Activated naive CD4-positive, alpha-beta T cell treated with anti-CD3 and anti-CD28 coated beads for 36 hours (primary cell): Measurements from ENCODE around the gene GIT2. TPM values are rescaled to one million over a fixed set of nuclear protein-coding genes. Genes with fewer than 3 reads are reported as not detected.

Experiments used
- CTCF ChIA-PET: fragments of 350-600 bp; sonication (Branson Sonifier 250); formaldehyde crosslinking; loops from one replicate; lab custom pipeline; 2021; ENCODE audit warnings: antibody characterized with exemption; lab: Charles Lee
- DNase-seq: peaks from one replicate; pipeline ENCODE4 v3.0.0-alpha.2; 2020
- H3K27ac Mint-ChIP-seq: one replicate; pipeline ENCODE4 v1.8.0; 2021; ENCODE audit warnings: mild to moderate bottlenecking, mixed read lengths
- H3K27me3 Mint-ChIP-seq: one replicate; pipeline ENCODE4 v1.8.0; 2021; ENCODE audit warnings: low read depth, mixed read lengths
- H3K36me3 Mint-ChIP-seq: one replicate; pipeline ENCODE4 v1.8.0; 2021; ENCODE audit warnings: low read depth, mixed read lengths
- H3K4me1 Mint-ChIP-seq: one replicate; pipeline ENCODE4 v1.8.0; 2021; ENCODE audit warnings: low read depth, mixed read lengths
- H3K4me3 Mint-ChIP-seq: one replicate; pipeline ENCODE4 v1.8.0; 2021; ENCODE audit warnings: mild to moderate bottlenecking, moderate library complexity, mixed read lengths
- H3K9me3 Mint-ChIP-seq: one replicate; pipeline ENCODE4 v1.8.0; 2021; ENCODE audit warnings: mixed read lengths
- intact Hi-C: fragments of 100-400 bp; cut with micrococcal nuclease; formaldehyde crosslinking; loops from one replicate; pipeline ENCODE4 v1.15.1; 2023
- total RNA-seq, 2 experiments: library from RNA; stranded (reverse); gene quantifications; one replicate each; pipeline ENCODE4 v1.2.3, GENCODE V29; 2021

The GIT2 gene
- total RNA-seq = 10 to 100 TPM; 40.2 to 41.6 TPM

DNA sequence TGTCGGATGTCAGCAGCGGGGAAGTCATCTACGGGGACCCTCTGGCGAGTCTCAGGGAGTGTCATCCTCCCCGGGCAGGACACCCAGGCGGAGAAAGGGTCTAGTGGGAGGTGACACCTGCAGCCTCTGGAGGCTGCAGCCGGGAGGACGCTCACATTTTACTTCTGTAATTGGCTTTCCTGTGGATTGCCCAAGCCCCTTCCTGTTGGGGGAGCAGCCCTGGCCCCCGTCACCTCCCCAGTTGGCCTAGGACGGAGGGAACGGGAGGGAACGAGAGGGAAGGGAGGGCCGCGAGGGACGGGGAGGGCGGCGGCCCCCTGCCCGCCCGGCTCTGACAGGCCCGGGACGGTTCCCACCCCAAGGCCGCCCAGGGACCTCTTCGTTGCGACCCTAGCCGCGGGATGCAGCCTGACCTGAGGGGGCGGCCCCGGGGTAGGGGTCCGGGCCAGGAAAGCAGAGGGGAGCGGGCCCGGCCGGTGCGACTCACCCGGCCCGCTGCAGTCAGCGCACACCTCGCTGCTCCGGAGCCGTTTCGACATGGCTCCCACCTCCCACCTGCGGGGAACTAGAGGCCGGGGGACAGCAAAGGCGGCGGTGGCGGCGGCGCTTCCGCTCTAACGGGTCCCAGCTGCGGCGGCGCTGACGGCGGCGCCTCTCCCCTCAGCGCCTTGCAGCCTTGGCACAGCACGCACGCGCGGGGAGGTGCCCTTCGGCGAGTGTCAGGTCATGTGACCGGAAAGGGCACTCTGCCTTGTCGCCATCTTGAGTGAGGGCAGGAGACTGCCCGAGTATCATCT is at the start of gene GIT2:
Gene GIT2, minus strand, starts transcription at position 683 of the 797 bp plus-strand sequence. Its CDS starts 144 bp downstream, at position 539.
- no peaks in the 10 kb centered on the region for H3K27me3 Mint-ChIP-seq
- intact Hi-C loops = loop anchor here (1.0 to 10.0 kb wide), 6 partner anchors 9 to 1361 kb away; partner anchors contain the start of genes C12orf76, PPP1CC and SELPLG

GRCh38 chr12:110042264-110042663 is 46.1 kb upstream of the GIT2 start:
- Mint-ChIP-seq H3K9me3 (no peaks in the 10 kb centered on the region), H3K4me1 (peaks cover 49% of the 10 kb centered on the region), H3K27ac (no peak overlapping the region), H3K27me3 (no peaks in the 10 kb centered on the region), H3K4me3 (no peak overlapping the region), H3K36me3 (peaks cover 6% of the 10 kb centered on the region)
- intact Hi-C loops = no loop called here
- CTCF ChIA-PET = interaction anchor here (0.7 to 1.5 kb wide), 7 partner anchors 11 to 364 kb away, joined by 3 to 5 read pairs (median 4); no protein-coding TSS in a partner anchor
- DNase-seq = no peak

More for the DNA sequence above, at the start of gene GIT2:
- peak within 1 kb of the TSS; percentile 93 for H3K27ac Mint-ChIP-seq
- peak; percentile 96 for DNase-seq
- no peaks in the 10 kb centered on the region for H3K9me3 Mint-ChIP-seq
- CTCF ChIA-PET = no interaction called here
- peak within 1 kb of the TSS; percentile 94 for H3K4me3 Mint-ChIP-seq
- H3K36me3 Mint-ChIP-seq = peaks cover 9% of the 10 kb centered on the region
- H3K4me1 Mint-ChIP-seq = peaks cover 54% of the 10 kb centered on the region

GRCh38 chr12:110039085-110039807 is 43.1 kb upstream of the GIT2 start:
- CTCF ChIA-PET = interaction anchor here (1.1 kb wide), 1 partner anchor 35 kb away, joined by 3 read pairs; no protein-coding TSS in a partner anchor
- Mint-ChIP-seq H3K4me1 (peaks cover 38% of the 10 kb centered on the region), H3K36me3 (peaks cover 15% of the 10 kb centered on the region), H3K27ac (peak overlapping the region; percentile 89), H3K9me3 (no peaks in the 10 kb centered on the region), H3K4me3 (no peak overlapping the region), H3K27me3 (no peaks in the 10 kb centered on the region)
- intact Hi-C loops = no loop called here
- peak; percentile 69 for DNase-seq

DNA sequence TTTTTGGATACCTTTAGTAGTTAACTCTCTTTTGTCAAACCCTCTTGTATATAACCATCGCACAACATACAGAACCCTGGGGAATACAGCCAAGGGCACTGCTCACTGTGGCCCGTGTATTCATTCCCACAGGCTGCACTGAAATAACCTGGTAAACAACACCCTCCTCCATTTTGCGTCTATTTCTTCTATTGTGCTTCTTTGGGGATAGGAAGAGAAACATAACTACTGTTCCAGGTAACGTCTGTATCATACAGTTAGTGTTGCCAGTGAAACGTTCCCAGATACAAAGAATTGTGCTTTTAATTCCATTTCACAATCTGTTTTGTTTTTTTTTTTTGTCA is 42.5 kb upstream of the GIT2 start:
- intact Hi-C loops = no loop called here
- Mint-ChIP-seq H3K36me3 (peaks cover 15% of the 10 kb centered on the region), H3K9me3 (no peaks in the 10 kb centered on the region), H3K27me3 (no peaks in the 10 kb centered on the region), H3K4me1 (peaks cover 37% of the 10 kb centered on the region), H3K4me3 (no peak overlapping the region), H3K27ac (peak overlapping the region; percentile 89)
- CTCF ChIA-PET = no interaction called here
- no peak for DNase-seq

GRCh38 chr12:110037315-110037714 is 41.1 kb upstream of the GIT2 start:
- Mint-ChIP-seq H3K4me1 (peaks cover 30% of the 10 kb centered on the region), H3K27me3 (no peaks in the 10 kb centered on the region), H3K27ac (no peak overlapping the region), H3K4me3 (no peak overlapping the region), H3K36me3 (peaks cover 18% of the 10 kb centered on the region), H3K9me3 (no peaks in the 10 kb centered on the region)
- CTCF ChIA-PET = interaction anchor here (1.0 to 1.5 kb wide), 2 partner anchors 11 to 97 kb away, joined by 3 to 4 read pairs; no protein-coding TSS in a partner anchor
- no peak for DNase-seq
- intact Hi-C loops = no loop called here

DNA sequence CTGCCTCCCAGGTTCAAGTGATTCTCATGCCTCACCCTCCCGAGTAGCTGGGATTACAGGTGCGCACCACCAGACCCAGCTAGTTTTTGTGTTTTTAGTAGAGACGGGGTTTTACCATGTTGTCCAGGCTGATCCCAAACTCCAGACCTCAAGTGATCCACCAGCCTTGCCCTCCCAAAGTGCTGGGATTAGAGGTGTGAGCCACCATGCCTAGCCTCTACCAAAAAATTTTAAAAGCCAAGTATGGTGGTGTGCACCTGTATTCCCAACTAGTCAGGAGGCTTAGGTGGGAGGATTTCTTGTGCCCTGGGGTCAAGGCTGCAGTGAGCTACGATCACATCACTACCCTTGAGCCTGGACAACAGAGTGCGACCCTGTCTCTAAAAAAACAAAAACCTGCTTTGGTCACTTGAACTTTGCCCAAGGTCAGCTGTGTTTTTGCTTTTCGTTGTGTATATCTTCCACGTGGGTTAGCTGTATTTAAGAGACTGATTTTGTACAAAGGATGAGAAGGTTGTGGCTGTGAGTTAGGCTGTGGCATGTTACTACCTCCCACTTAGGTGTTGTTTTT is 39.5 kb upstream of the GIT2 start:
- Mint-ChIP-seq H3K9me3 (no peaks in the 10 kb centered on the region), H3K27ac (no peak overlapping the region), H3K4me1 (peaks cover 22% of the 10 kb centered on the region), H3K27me3 (no peaks in the 10 kb centered on the region), H3K36me3 (peaks cover 17% of the 10 kb centered on the region), H3K4me3 (no peak overlapping the region)
- CTCF ChIA-PET = interaction anchor here (0.5 to 0.9 kb wide), 4 partner anchors 31 to 230 kb away, joined by 3 to 4 read pairs (median 3); no protein-coding TSS in a partner anchor
- intact Hi-C loops = no loop called here
- no peak for DNase-seq

GRCh38 chr12:110033888-110034287 is 37.7 kb upstream of the GIT2 start:
- Mint-ChIP-seq H3K4me3 (no peak overlapping the region), H3K4me1 (peaks cover 8% of the 10 kb centered on the region), H3K9me3 (no peaks in the 10 kb centered on the region), H3K27ac (no peak overlapping the region), H3K36me3 (peaks cover 21% of the 10 kb centered on the region), H3K27me3 (no peaks in the 10 kb centered on the region)
- no peak for DNase-seq
- intact Hi-C loops = no loop called here
- CTCF ChIA-PET = interaction anchor here (0.6 kb wide), 1 partner anchor 9 kb away, joined by 3 read pairs; no protein-coding TSS in a partner anchor

DNA sequence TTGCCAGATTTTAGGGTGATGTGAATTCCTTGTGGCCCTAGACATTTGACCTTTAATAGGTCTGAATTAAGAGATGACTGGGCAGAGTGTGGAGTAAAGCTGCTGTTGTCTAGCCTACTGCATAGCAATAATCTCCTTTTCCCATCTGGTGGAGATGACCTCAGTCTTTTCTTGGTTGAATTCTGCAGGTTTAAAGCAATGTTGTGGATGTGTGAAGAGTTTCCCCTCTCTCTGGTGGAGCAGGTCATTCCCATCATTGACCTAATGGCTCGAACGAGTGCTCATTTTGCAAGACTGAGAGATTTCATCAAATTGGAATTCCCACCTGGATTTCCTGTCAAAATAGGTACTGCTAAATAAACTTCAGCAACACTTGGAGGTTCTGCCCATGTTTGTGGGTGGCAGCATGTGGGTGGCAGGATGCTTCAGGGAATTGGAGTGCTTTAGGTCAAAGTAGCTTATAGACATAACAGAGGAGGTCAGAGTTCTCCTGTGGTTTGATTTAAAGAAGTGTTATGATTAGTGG is 33.2 kb upstream of the GIT2 start:
- Mint-ChIP-seq H3K27me3 (no peaks in the 10 kb centered on the region), H3K36me3 (peaks cover 21% of the 10 kb centered on the region), H3K27ac (no peak overlapping the region), H3K4me1 (peaks cover 18% of the 10 kb centered on the region), H3K9me3 (no peaks in the 10 kb centered on the region), H3K4me3 (no peak overlapping the region)
- DNase-seq = no peak
- CTCF ChIA-PET = interaction anchor here (0.5 to 1.1 kb wide), 2 partner anchors 25 to 576 kb away, joined by 3 to 4 read pairs; no protein-coding TSS in a partner anchor
- intact Hi-C loops = no loop called here

GRCh38 chr12:110028323-110028722 is 32.2 kb upstream of the GIT2 start:
- Mint-ChIP-seq H3K4me1 (peaks cover 24% of the 10 kb centered on the region), H3K36me3 (peaks cover 17% of the 10 kb centered on the region), H3K4me3 (no peak overlapping the region), H3K27me3 (no peaks in the 10 kb centered on the region), H3K9me3 (no peaks in the 10 kb centered on the region), H3K27ac (peak overlapping the region; percentile 19)
- no peak for DNase-seq
- CTCF ChIA-PET = interaction anchor here (1.1 kb wide), 1 partner anchor 24 kb away, joined by 4 read pairs; no protein-coding TSS in a partner anchor
- intact Hi-C loops = no loop called here

DNA sequence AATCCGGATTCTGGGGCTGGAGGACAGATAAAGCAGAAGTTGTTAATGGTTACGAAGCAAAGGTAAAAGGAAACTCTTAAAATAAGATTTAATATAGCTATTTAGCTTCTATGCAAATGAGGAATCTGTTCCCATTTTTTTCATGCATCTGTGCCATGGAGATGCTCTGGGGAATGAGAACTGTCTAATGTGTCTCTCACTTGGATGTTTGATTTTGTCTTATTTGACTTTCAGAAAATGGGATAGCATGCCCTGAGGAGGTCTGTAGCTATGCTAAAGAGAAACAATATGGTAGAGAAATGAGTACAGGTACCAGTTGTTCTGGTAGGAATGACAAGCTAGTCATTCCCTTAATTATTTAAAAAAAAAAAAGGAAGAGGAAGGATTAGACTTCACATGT is 27.9 kb upstream of the GIT2 start:
- CTCF ChIA-PET = interaction anchor here (0.6 to 1.5 kb wide), 7 partner anchors 8 to 408 kb away, joined by 3 to 4 read pairs (median 3); no protein-coding TSS in a partner anchor
- Mint-ChIP-seq H3K36me3 (peaks cover 18% of the 10 kb centered on the region), H3K27ac (no peak overlapping the region)

DNA sequence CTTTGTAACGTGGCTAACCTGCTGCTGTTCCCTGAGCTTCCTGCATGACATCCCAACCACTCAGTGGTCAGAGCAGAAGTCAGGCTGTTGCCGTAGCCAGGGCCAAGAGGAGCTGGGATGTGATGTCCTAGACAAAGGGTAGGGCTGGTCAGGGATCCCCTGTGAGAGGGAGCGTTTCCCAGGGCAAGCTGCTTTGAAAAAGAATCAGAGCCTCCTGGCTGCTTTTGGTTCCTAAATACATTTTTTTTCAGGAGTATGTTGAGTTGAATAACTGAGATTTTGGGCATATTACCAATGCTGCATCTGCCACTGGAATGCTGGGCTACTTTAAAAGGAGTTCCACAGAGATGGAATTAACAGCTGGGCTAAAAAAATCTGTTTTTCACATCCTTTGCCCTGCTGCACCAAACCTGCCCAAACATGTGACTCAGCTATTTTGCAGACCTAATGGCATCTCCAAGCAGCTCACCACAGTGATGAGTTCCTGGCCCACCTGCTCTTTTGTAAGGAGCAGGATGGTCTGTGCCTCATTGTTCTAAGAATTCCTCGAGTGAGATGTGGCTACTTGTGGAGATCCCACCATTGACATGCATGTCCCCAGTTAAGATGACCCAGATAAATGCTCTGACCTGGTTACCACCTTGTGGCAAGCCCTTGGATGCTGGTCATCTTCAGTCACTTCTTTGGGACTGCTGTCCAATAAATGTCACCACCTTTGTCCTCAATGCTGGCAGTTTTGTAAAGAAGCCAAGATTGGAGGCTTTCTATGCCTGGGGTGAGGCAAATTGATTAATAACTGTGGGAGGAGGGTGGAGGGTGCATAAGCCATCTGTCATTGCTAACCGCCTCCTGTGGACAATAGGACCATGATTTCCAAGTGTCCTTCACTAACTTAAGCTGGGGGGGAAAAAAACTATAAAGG is 27.2 kb upstream of the GIT2 start:
- Mint-ChIP-seq H3K27me3 (no peaks in the 10 kb centered on the region), H3K9me3 (no peaks in the 10 kb centered on the region), H3K27ac (no peak overlapping the region), H3K36me3 (peaks cover 16% of the 10 kb centered on the region), H3K4me1 (peaks cover 21% of the 10 kb centered on the region), H3K4me3 (no peak overlapping the region)
- DNase-seq = no peak
- intact Hi-C loops = no loop called here
- CTCF ChIA-PET = interaction anchor here (0.7 to 1.5 kb wide), 5 partner anchors 10 to 408 kb away, joined by 3 to 6 read pairs (median 3); no protein-coding TSS in a partner anchor

More for the DNA sequence above, 27.9 kb upstream of the GIT2 start:
- H3K4me3 Mint-ChIP-seq = no peak overlapping the region
- intact Hi-C loops = no loop called here
- peaks cover 21% of the 10 kb centered on the region for H3K4me1 Mint-ChIP-seq
- no peaks in the 10 kb centered on the region for H3K27me3 Mint-ChIP-seq
- no peak for DNase-seq
- no peaks in the 10 kb centered on the region for H3K9me3 Mint-ChIP-seq
